HPDE6-E6E7 (cell line): ENCODE measurements around the gene SDSL.

Source experiments
- DNase-seq: peaks from one replicate; pipeline ENCODE4 v3.0.0; 2011; ENCODE audit warnings: missing footprints; ENCODE audit errors: extremely low spot score

Gene SDSL

GRCh38 chr12:113468365-113469223, 46.4 kb downstream of the SDSL start:
- no peak for DNase-seq

- DNase-seq, result no peak
Measured at GRCh38 chr12:113469224-113469948, 47.2 kb downstream of the SDSL start.

GRCh38 chr12:113469949-113470743, 48.0 kb downstream of the SDSL start:
- no peak for DNase-seq

GRCh38 chr12:113470871-113471618, 48.9 kb downstream of the SDSL start:
- no peak for DNase-seq

GRCh38 chr12:113471619-113472171, 49.5 kb downstream of the SDSL start, which contains the start of gene LHX5:
TSS of gene LHX5 (minus strand) at chr12:113471871. CDS start at chr12:113471498, 373 bp downstream.
- DNase-seq, result no peak

- no peak for DNase-seq
Measured at GRCh38 chr12:113472191-113473121, 50.3 kb downstream of the SDSL start.

GRCh38 chr12:113473400-113473799, 51.2 kb downstream of the SDSL start:
- DNase-seq, result no peak

GRCh38 chr12:113473942-113474341, 51.8 kb downstream of the SDSL start:
- DNase-seq, result no peak

- DNase-seq, result no peak
Measured at GRCh38 chr12:113474635-113475436, 52.7 kb downstream of the SDSL start.

- no peak for DNase-seq
Measured at GRCh38 chr12:113475451-113476175, 53.4 kb downstream of the SDSL start.

- no peak for DNase-seq
Measured at GRCh38 chr12:113476176-113476986, 54.2 kb downstream of the SDSL start.

- no peak for DNase-seq
Measured at GRCh38 chr12:113477171-113477841, 55.1 kb downstream of the SDSL start.

GRCh38 chr12:113477842-113478215, 55.6 kb downstream of the SDSL start:
- no peak for DNase-seq

GRCh38 chr12:113478351-113479011, 56.3 kb downstream of the SDSL start:
- no peak for DNase-seq

- DNase-seq, result no peak
Measured at GRCh38 chr12:113479216-113479589, 57.0 kb downstream of the SDSL start.

GRCh38 chr12:113479590-113480335, 57.6 kb downstream of the SDSL start:
- no peak for DNase-seq
